ENCODE measurements around the gene BICD1.

DNA sequence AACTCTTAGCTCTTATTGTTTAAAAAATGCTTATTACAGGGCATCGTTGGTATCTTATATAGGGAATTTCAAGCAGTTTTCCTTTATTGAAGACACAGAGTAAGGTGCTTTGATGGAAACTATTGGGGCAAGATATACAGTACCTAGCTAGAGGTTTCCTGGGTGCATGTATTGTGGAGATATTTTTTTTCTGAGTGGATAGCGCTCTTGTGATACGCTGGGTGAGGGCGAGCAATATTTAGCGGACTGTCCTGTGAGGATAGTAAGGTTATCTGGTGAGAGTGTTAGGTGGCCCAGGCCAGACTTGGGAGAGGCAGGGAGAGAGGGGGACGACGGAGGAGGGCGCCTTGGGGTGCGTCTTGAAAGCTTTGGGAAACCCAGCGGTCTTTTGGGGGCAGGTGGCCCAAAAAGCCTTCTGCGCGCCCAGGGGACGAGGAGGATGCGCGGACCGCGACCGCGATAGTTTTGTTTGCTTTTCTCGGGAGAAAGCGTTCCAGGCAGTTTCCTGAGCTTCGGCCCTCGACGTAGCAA is 596 bp upstream of the BICD1 start:
- no peak for TF ChIP-seq GATA3 (IDR thresholded peaks at IDR 0.05; ENCODE audit: low read depth, low read length)
- TF ChIP-seq GATA2 (IDR thresholded peaks at IDR 0.05; ENCODE audit: low read depth, low read length), result no peak
